ACC112 (cell line): ENCODE measurements around the gene EYA2.

Experiments
- H2AFZ ChIP-seq: fragments of 200-600 bp; sonication (generic); one replicate; pipeline ENCODE4 v1.6.0; 2017; ENCODE audit warnings: antibody characterized with exemption, low read length; ENCODE audit not compliant: unreplicated experiment
- H3K27ac ChIP-seq: fragments of 200-600 bp; sonication (generic); 2 replicates; pipeline ENCODE4 v1.5.1; 2014; ENCODE audit warnings: low read depth, mild to moderate bottlenecking, antibody characterized with exemption, low read length, moderate library complexity
- H3K27me3 ChIP-seq: fragments of 200-600 bp; sonication (generic); 2 replicates; pipeline ENCODE4 v1.6.1; 2014; ENCODE audit warnings: mild to moderate bottlenecking, antibody characterized with exemption, low read length, moderate library complexity, mixed read lengths; ENCODE audit not compliant: insufficient read depth
- H3K36me3 ChIP-seq: fragments of 200-600 bp; sonication (generic); 2 replicates; pipeline ENCODE4 v1.6.1; 2016; ENCODE audit warnings: mild to moderate bottlenecking, antibody characterized with exemption, low read length, moderate library complexity, mixed read lengths; ENCODE audit not compliant: insufficient read depth
- H3K4me1 ChIP-seq: fragments of 200-600 bp; sonication (generic); one replicate; pipeline ENCODE4 v1.6.1; 2016; ENCODE audit warnings: low read length, mixed read lengths; ENCODE audit not compliant: insufficient read depth, unreplicated experiment, control insufficient read depth
- H3K4me3 ChIP-seq: fragments of 200-600 bp; sonication (generic); 2 replicates; pipeline ENCODE4 v1.5.1; 2014; ENCODE audit warnings: mild to moderate bottlenecking, low read depth, low read length
- H3K79me2 ChIP-seq: fragments of 200-600 bp; sonication (generic); one replicate; pipeline ENCODE4 v1.6.0; 2016; ENCODE audit warnings: low read length; ENCODE audit not compliant: control insufficient read depth, unreplicated experiment, insufficient read depth

The EYA2 gene

GRCh38 chr20:47049771-47050170 lies 155.1 kb downstream of the EYA2 start:
- no peak overlapping the region for H3K4me3 ChIP-seq

GRCh38 chr20:47050996-47051395 lies 156.4 kb downstream of the EYA2 start:
- Histone ChIP-seq H3K36me3 (no peaks in the 10 kb centered on the region), H3K4me1 (no peaks in the 10 kb centered on the region)

More at GRCh38 chr20:47049771-47050170, 155.1 kb downstream of the EYA2 start:
- peaks cover 7% of the 10 kb centered on the region; the same call in 1 of the 2 replicates for H3K27me3 ChIP-seq
- H3K27ac ChIP-seq = no peak overlapping the region
- H3K4me1 ChIP-seq = no peaks in the 10 kb centered on the region
- no peak overlapping the region for H2AFZ ChIP-seq
- H3K36me3 ChIP-seq = no peaks in the 10 kb centered on the region
- H3K79me2 ChIP-seq = no peaks in the 10 kb centered on the region

GRCh38 chr20:47051936-47052526 lies 157.4 kb downstream of the EYA2 start:
- Histone ChIP-seq H3K4me3 (no peak overlapping the region), H3K79me2 (no peaks in the 10 kb centered on the region), H2AFZ (no peak overlapping the region), H3K4me1 (no peaks in the 10 kb centered on the region), H3K27ac (no peak overlapping the region), H3K36me3 (no peaks in the 10 kb centered on the region), H3K27me3 (peaks cover 9% of the 10 kb centered on the region; the same call in 1 of the 2 replicates)

More at GRCh38 chr20:47050996-47051395, 156.4 kb downstream of the EYA2 start:
- no peak overlapping the region for H3K4me3 ChIP-seq
- no peaks in the 10 kb centered on the region for H3K79me2 ChIP-seq
- peaks cover 9% of the 10 kb centered on the region; the same call in 1 of the 2 replicates for H3K27me3 ChIP-seq
- no peak overlapping the region for H2AFZ ChIP-seq
- H3K27ac ChIP-seq = no peak overlapping the region

- H3K27me3 ChIP-seq = peaks cover 9% of the 10 kb centered on the region; the same call in 1 of the 2 replicates
- no peak overlapping the region for H2AFZ ChIP-seq
- H3K4me1 ChIP-seq = no peaks in the 10 kb centered on the region
- H3K27ac ChIP-seq = no peak overlapping the region
- H3K4me3 ChIP-seq = no peak overlapping the region
- H3K36me3 ChIP-seq = no peaks in the 10 kb centered on the region
- no peaks in the 10 kb centered on the region for H3K79me2 ChIP-seq
These were observed 159.9 kb downstream of the EYA2 start for GRCh38 chr20:47054506-47054905.

- H3K79me2 ChIP-seq = no peaks in the 10 kb centered on the region
These were observed 160.3 kb downstream of the EYA2 start for GRCh38 chr20:47054945-47055344.

GRCh38 chr20:47055699-47056369 lies 161.2 kb downstream of the EYA2 start:
- H3K27me3 ChIP-seq = 0 out of 2 replicates have a peak, but pooled peaks cover 2% of the 10 kb centered on the region
- H3K4me1 ChIP-seq = no peaks in the 10 kb centered on the region
- H3K79me2 ChIP-seq = no peaks in the 10 kb centered on the region
- no peak overlapping the region for H3K4me3 ChIP-seq
- no peaks in the 10 kb centered on the region for H3K36me3 ChIP-seq
- H3K27ac ChIP-seq = no peak overlapping the region
- no peak overlapping the region for H2AFZ ChIP-seq

More at GRCh38 chr20:47054945-47055344, 160.3 kb downstream of the EYA2 start:
- H3K4me3 ChIP-seq = no peak overlapping the region
- no peak overlapping the region for H2AFZ ChIP-seq
- H3K36me3 ChIP-seq = no peaks in the 10 kb centered on the region
- H3K27me3 ChIP-seq = peaks cover 9% of the 10 kb centered on the region; the same call in 1 of the 2 replicates
- H3K4me1 ChIP-seq = no peaks in the 10 kb centered on the region
- no peak overlapping the region for H3K27ac ChIP-seq

- Histone ChIP-seq H3K27ac (no peak overlapping the region), H3K4me1 (no peaks in the 10 kb centered on the region), H3K27me3 (0 out of 2 replicates have a peak, but pooled peaks cover 2% of the 10 kb centered on the region), H3K36me3 (no peaks in the 10 kb centered on the region), H2AFZ (no peak overlapping the region), H3K4me3 (no peak overlapping the region), H3K79me2 (no peaks in the 10 kb centered on the region)
These were observed 163.0 kb downstream of the EYA2 start for GRCh38 chr20:47057661-47058060.

GRCh38 chr20:47058236-47058635 lies 163.6 kb downstream of the EYA2 start:
- H3K27ac ChIP-seq = no peak overlapping the region
- H3K27me3 ChIP-seq = 0 out of 2 replicates have a peak, but pooled peaks cover 2% of the 10 kb centered on the region
- H3K79me2 ChIP-seq = no peaks in the 10 kb centered on the region
- no peak overlapping the region for H3K4me3 ChIP-seq
- H3K36me3 ChIP-seq = no peaks in the 10 kb centered on the region
- H2AFZ ChIP-seq = no peak overlapping the region
- no peaks in the 10 kb centered on the region for H3K4me1 ChIP-seq

- Histone ChIP-seq H3K36me3 (no peaks in the 10 kb centered on the region), H3K79me2 (no peaks in the 10 kb centered on the region), H3K4me1 (no peaks in the 10 kb centered on the region), H3K27me3 (0 out of 2 replicates have a peak, but pooled peaks cover 2% of the 10 kb centered on the region), H3K27ac (no peak overlapping the region), H2AFZ (no peak overlapping the region), H3K4me3 (no peak overlapping the region)
These were observed 164.9 kb downstream of the EYA2 start for GRCh38 chr20:47059536-47059935.

- no peak overlapping the region for H3K27ac ChIP-seq
- no peak overlapping the region for H3K4me3 ChIP-seq
- H3K27me3 ChIP-seq = no peaks in the 10 kb centered on the region
- no peaks in the 10 kb centered on the region for H3K79me2 ChIP-seq
- no peaks in the 10 kb centered on the region for H3K36me3 ChIP-seq
- H3K4me1 ChIP-seq = peaks cover under 1% of the 10 kb centered on the region
- no peak overlapping the region for H2AFZ ChIP-seq
These were observed 166.9 kb downstream of the EYA2 start for GRCh38 chr20:47061549-47061948.
